ENCODE data around the gene PLOD3.
"Not testable (repeated sequence)": the region's sequence is repeated elsewhere in the genome, so short reads cannot be mapped to it uniquely, and the experiment has no call there.

PLOD3 gene

GRCh38 chr7:101217388-101218235, at the start of gene PLOD3, which contains the start of gene ZNHIT1:
Gene PLOD3, minus strand, starts transcription at chr7:101217581. Its CDS starts 307 bp downstream, at chr7:101217274.
Gene ZNHIT1, plus strand, starts transcription at chr7:101218165. Its CDS starts 31 bp downstream, at chr7:101218196.
- peak within 1 kb of the TSS; percentile 82 for H3K4me2 ChIP-seq (ENCODE audit: low read length)
- no peak for TF ChIP-seq EZH2phosphoT487 (IDR thresholded peaks at IDR 0.05; ENCODE audit: borderline replicate concordance, low read length)
- TF ChIP-seq CTCF (IDR thresholded peaks at IDR 0.05; ENCODE audit: low read depth, low read length, poor library complexity, severe bottlenecking), result peak; percentile 31
- H3K4me3 ChIP-seq (ENCODE audit: low read length), result peak within 1 kb of the TSS; percentile 79
- H3K79me2 ChIP-seq (ENCODE audit: control insufficient read depth, low read length), result peaks cover 37% of the 10 kb centered on the region
- peak within 1 kb of the TSS; percentile 49 for H3K27ac ChIP-seq (ENCODE audit: low read depth, low read length)
- H3F3A ChIP-seq (ENCODE audit: control insufficient read depth, insufficient read depth), result no peaks in the 10 kb centered on the region
- peaks cover 19% of the 10 kb centered on the region for H3K4me1 ChIP-seq (ENCODE audit: control insufficient read depth, low read length)
- H3K27me3 ChIP-seq (ENCODE audit: control insufficient read depth, low read length), result no peaks in the 10 kb centered on the region
- H3K36me3 ChIP-seq (ENCODE audit: control insufficient read depth, low read length), result peaks cover under 1% of the 10 kb centered on the region; the same call in 1 of the 2 replicates
- H4K20me1 ChIP-seq (ENCODE audit: control insufficient read depth, insufficient read depth, low read depth, low read length), result no peaks in the 10 kb centered on the region
- no peaks in the 10 kb centered on the region for H3K9me2 ChIP-seq (replicated peaks; ENCODE audit: control insufficient read depth, low read length)
- no peaks in the 10 kb centered on the region for H3K9me3 ChIP-seq (ENCODE audit: control insufficient read depth, insufficient read depth, low read length)

GRCh38 chr7:101265622-101266516, 48.5 kb upstream of the PLOD3 start:
- peaks cover 7% of the 10 kb centered on the region; the same call in 1 of the 2 replicates for H3K27me3 ChIP-seq (ENCODE audit: control insufficient read depth, low read length)
- H3F3A ChIP-seq (ENCODE audit: control insufficient read depth, insufficient read depth), result no peaks in the 10 kb centered on the region
- H3K27ac ChIP-seq (ENCODE audit: low read depth, low read length), result no peak overlapping the region
- no peaks in the 10 kb centered on the region for H4K20me1 ChIP-seq (ENCODE audit: control insufficient read depth, insufficient read depth, low read depth, low read length)
- H3K4me3 ChIP-seq (ENCODE audit: low read length), result no peak overlapping the region
- H3K4me1 ChIP-seq (ENCODE audit: control insufficient read depth, low read length), result no peaks in the 10 kb centered on the region
- no peak for TF ChIP-seq EZH2phosphoT487 (IDR thresholded peaks at IDR 0.05; ENCODE audit: borderline replicate concordance, low read length)
- no peak for TF ChIP-seq CTCF (IDR thresholded peaks at IDR 0.05; ENCODE audit: low read depth, low read length, poor library complexity, severe bottlenecking)
- H3K79me2 ChIP-seq (ENCODE audit: control insufficient read depth, low read length), result no peaks in the 10 kb centered on the region
- H3K4me2 ChIP-seq (ENCODE audit: low read length), result no peak overlapping the region
- no peaks in the 10 kb centered on the region for H3K36me3 ChIP-seq (ENCODE audit: control insufficient read depth, low read length)
- H3K9me2 ChIP-seq (replicated peaks; ENCODE audit: control insufficient read depth, low read length), result no peaks in the 10 kb centered on the region
- H3K9me3 ChIP-seq (ENCODE audit: control insufficient read depth, insufficient read depth, low read length), result no peaks in the 10 kb centered on the region

GRCh38 chr7:101264102-101264706, 46.8 kb upstream of the PLOD3 start:
- not testable (repeated sequence) for H3K4me3 ChIP-seq (ENCODE audit: low read length); H3K4me2 ChIP-seq (ENCODE audit: low read length); H3K4me1 ChIP-seq (ENCODE audit: control insufficient read depth, low read length); H3K36me3 ChIP-seq (ENCODE audit: control insufficient read depth, low read length); H4K20me1 ChIP-seq (ENCODE audit: control insufficient read depth, insufficient read depth, low read depth, low read length); H3K27me3 ChIP-seq (ENCODE audit: control insufficient read depth, low read length); H3K9me2 ChIP-seq (replicated peaks; ENCODE audit: control insufficient read depth, low read length); H3K9me3 ChIP-seq (ENCODE audit: control insufficient read depth, insufficient read depth, low read length); H3K79me2 ChIP-seq (ENCODE audit: control insufficient read depth, low read length); H3K27ac ChIP-seq (ENCODE audit: low read depth, low read length); H3F3A ChIP-seq (ENCODE audit: control insufficient read depth, insufficient read depth)

Data from DOHH2 (cell line).